HepG2 (cell line): Measurements from ENCODE around the gene NPBWR2. TPM values are rescaled to one million over a fixed set of nuclear protein-coding genes. Genes with fewer than 3 reads are reported as not detected.
A peak's percentile ranks its signal among the peaks of the same experiment; 100 is the strongest.

ENCODE experiments used
- ARNT2 ChIP-seq: sonication (generic); formaldehyde crosslinking; IDR thresholded peaks from 2 replicates; pipeline ENCODE4 v1.8.0; 2022; ENCODE audit warnings: mild to moderate bottlenecking, low read depth, missing genetic modification reagents, moderate library complexity
- ATAD3A ChIP-seq: sonication (generic); formaldehyde crosslinking; IDR thresholded peaks from 2 replicates; pipeline ENCODE4 v1.4.0; 2020; ENCODE audit warnings: missing genetic modification reagents
- ATF7 ChIP-seq, 2 experiments: fragments of 450-650 bp in 1 of 2; sonication (generic) in 1 of 2; formaldehyde crosslinking in 1 of 2; IDR thresholded peaks; 2 replicates each; pipeline versions ENCODE4 v1.4.0 to v1.6.1; 2016 to 2020; ENCODE audit warnings: antibody characterized with exemption in 1 of 2, mild to moderate bottlenecking in 1 of 2, missing genetic modification reagents in 1 of 2
- ESRRA ChIP-seq: sonication (generic); formaldehyde crosslinking; IDR thresholded peaks from 2 replicates; pipeline ENCODE4 v1.5.1; 2020; ENCODE audit warnings: mild to moderate bottlenecking, low read depth, missing genetic modification reagents
- GLI4 ChIP-seq: sonication (generic); formaldehyde crosslinking; IDR thresholded peaks from 2 replicates; pipeline ENCODE4 v1.5.1; 2020; ENCODE audit warnings: missing genetic modification reagents, mild to moderate bottlenecking, moderate library complexity, borderline replicate concordance
- GPN1 ChIP-seq: sonication (generic); formaldehyde crosslinking; IDR thresholded peaks from 2 replicates; pipeline ENCODE4 v1.5.1; 2020; ENCODE audit warnings: missing genetic modification reagents, borderline replicate concordance
- KDM4B ChIP-seq: sonication (generic); formaldehyde crosslinking; IDR thresholded peaks from 2 replicates; pipeline ENCODE4 v1.4.0; 2020; ENCODE audit warnings: missing genetic modification reagents
- NR2F6 ChIP-seq, 2 experiments: IDR thresholded peaks; 2 replicates each; pipeline ENCODE4 v1.6.1; 2016; ENCODE audit warnings: antibody characterized with exemption in 1 of 2, mild to moderate bottlenecking in 1 of 2
- PRMT3 ChIP-seq: sonication (generic); formaldehyde crosslinking; IDR thresholded peaks from 2 replicates; pipeline ENCODE4 v1.8.1; 2022; ENCODE audit warnings: low read depth, mild to moderate bottlenecking, moderate library complexity, missing genetic modification reagents, borderline replicate concordance
- SETDB1 ChIP-seq: sonication (generic); formaldehyde crosslinking; IDR thresholded peaks from 2 replicates; pipeline ENCODE4 v1.5.1; 2020; ENCODE audit warnings: missing genetic modification reagents, mild to moderate bottlenecking, borderline replicate concordance
- ZC3H13 ChIP-seq: sonication (generic); formaldehyde crosslinking; IDR thresholded peaks from 2 replicates; pipeline ENCODE4 v1.8.1; 2023; ENCODE audit warnings: mild to moderate bottlenecking, missing genetic modification reagents, moderate library complexity
- ZFY ChIP-seq: sonication (generic); formaldehyde crosslinking; IDR thresholded peaks from 2 replicates; pipeline ENCODE4 v1.4.0; 2020; ENCODE audit warnings: missing genetic modification reagents
- ZNF124 ChIP-seq: sonication (generic); formaldehyde crosslinking; IDR thresholded peaks from 2 replicates; pipeline ENCODE4 v1.4.0; 2020; ENCODE audit warnings: missing genetic modification reagents
- ZNF160 ChIP-seq: sonication (generic); formaldehyde crosslinking; IDR thresholded peaks from 2 replicates; pipeline ENCODE4 v1.8.0; 2022; ENCODE audit warnings: mild to moderate bottlenecking, inconsistent platforms, missing genetic modification reagents
- ZNF781 ChIP-seq: sonication (generic); formaldehyde crosslinking; IDR thresholded peaks from 2 replicates; pipeline ENCODE4 v1.5.1; 2020; ENCODE audit warnings: borderline replicate concordance, mild to moderate bottlenecking, missing genetic modification reagents; ENCODE audit errors: not compliant biosample characterization
- polyA plus RNA-seq, 8 experiments: library from polyadenylated mRNA; depleted of rRNA in 3 of 8; stranded (reverse) in 7 of 8; unstranded in 1 of 8; fragments of >200 nt; fragmentation: Illumina TruSeq in 4 of 8; extraction: Trizol in 4 of 8; gene quantifications; 2 replicates each; pipeline versions ENCODE4 v1.2.1 to v1.2.3, GENCODE V29; 2011 to 2016; ENCODE audit warnings: low read depth in 4 of 8, missing spikeins in 1 of 8, mixed read lengths in 1 of 8; ENCODE audit not compliant: insufficient read depth in 1 of 8
- total RNA-seq, 5 experiments: library from RNA; depleted of rRNA; stranded (reverse); fragments of >200 nt; fragmentation: Illumina TruSeq; extraction: Trizol; gene quantifications; 2 replicates each; pipeline ENCODE4 v1.2.3, GENCODE V29; 2016; ENCODE audit warnings: low read depth in 1 of 5
- TF ChIP-seq, protein P1 (sequence below): sonication (generic); formaldehyde crosslinking; IDR thresholded peaks from one replicate; pipeline ENCODE4 v1.5.1; 2020; ENCODE audit warnings: mild to moderate bottlenecking, missing genetic modification reagents; ENCODE audit errors: not compliant biosample characterization
- TF ChIP-seq, protein P2 (sequence below): sonication (generic); formaldehyde crosslinking; IDR thresholded peaks from 2 replicates; pipeline ENCODE4 v1.5.0; 2020; ENCODE audit warnings: mild to moderate bottlenecking, missing genetic modification reagents, moderate library complexity
- TF ChIP-seq, protein P3 (sequence below): IDR thresholded peaks from 2 replicates; pipeline ENCODE4 v1.6.1; 2016; ENCODE audit warnings: missing compliant biosample characterization, missing genetic modification reagents, borderline replicate concordance

NPBWR2 gene
- total and polyA plus RNA-seq, 2 of the 13 experiments (the other 11 are each of a cell fraction or from before 2014, with no cell fraction given), result not detected

DNA sequence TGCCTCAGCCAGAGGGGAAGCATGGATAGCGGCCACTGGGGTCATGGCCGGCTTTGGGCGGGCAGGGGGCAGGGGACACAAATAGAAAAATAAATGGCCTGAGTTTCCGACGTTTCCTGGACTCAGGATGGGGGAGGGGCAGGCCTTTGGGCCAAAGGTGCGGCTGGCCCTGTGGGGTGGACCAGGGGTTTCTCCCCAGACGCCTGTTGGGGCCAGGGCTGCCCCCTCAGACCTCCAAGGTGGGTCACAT, 50.8 kb downstream of the NPBWR2 start (continued):
- TF ChIP-seq, protein P1, sequence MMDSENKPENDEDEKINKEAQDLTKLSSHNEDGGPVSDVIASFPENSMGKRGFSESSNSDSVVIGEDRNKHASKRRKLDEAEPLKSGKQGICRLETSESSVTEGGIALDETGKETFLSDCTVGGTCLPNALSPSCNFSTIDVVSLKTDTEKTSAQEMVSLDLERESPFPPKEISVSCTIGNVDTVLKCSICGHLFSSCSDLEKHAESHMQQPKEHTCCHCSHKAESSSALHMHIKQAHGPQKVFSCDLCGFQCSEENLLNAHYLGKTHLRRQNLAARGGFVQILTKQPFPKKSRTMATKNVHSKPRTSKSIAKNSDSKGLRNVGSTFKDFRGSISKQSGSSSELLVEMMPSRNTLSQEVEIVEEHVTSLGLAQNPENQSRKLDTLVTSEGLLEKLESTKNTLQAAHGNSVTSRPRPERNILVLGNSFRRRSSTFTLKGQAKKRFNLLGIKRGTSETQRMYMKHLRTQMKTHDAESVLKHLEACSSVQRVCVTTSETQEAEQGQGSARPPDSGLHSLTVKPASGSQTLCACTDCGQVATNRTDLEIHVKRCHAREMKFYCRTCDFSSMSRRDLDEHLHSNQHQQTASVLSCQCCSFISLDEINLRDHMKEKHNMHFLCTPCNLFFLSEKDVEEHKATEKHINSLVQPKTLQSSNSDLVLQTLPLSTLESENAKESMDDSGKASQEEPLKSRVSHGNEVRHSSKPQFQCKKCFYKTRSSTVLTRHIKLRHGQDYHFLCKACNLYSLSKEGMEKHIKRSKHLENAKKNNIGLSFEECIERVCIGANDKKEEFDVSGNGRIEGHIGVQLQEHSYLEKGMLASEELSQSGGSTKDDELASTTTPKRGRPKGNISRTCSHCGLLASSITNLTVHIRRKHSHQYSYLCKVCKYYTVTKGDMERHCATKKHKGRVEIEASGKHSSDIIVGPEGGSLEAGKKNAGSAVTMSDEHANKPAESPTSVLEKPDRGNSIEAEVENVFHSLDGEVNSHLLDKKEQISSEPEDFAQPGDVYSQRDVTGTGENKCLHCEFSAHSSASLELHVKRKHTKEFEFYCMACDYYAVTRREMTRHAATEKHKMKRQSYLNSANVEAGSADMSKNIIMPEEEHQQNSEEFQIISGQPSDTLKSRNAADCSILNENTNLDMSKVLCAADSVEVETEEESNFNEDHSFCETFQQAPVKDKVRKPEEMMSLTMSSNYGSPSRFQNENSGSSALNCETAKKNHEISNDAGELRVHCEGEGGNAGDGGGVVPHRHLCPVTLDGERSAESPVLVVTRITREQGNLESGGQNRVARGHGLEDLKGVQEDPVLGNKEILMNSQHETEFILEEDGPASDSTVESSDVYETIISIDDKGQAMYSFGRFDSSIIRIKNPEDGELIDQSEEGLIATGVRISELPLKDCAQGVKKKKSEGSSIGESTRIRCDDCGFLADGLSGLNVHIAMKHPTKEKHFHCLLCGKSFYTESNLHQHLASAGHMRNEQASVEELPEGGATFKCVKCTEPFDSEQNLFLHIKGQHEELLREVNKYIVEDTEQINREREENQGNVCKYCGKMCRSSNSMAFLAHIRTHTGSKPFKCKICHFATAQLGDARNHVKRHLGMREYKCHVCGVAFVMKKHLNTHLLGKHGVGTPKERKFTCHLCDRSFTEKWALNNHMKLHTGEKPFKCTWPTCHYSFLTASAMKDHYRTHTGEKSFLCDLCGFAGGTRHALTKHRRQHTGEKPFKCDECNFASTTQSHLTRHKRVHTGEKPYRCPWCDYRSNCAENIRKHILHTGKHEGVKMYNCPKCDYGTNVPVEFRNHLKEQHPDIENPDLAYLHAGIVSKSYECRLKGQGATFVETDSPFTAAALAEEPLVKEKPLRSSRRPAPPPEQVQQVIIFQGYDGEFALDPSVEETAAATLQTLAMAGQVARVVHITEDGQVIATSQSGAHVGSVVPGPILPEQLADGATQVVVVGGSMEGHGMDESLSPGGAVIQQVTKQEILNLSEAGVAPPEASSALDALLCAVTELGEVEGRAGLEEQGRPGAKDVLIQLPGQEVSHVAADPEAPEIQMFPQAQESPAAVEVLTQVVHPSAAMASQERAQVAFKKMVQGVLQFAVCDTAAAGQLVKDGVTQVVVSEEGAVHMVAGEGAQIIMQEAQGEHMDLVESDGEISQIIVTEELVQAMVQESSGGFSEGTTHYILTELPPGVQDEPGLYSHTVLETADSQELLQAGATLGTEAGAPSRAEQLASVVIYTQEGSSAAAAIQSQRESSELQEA, result no peak
- TF ChIP-seq SETDB1 (CRISPR knock-in tag) (no peak), KDM4B (no peak; the same call in 1 of the 2 replicates), ESRRA (CRISPR knock-in tag) (no peak), ZC3H13 (no peak), ZNF781 (CRISPR knock-in tag) (no peak), NR2F6 (IDR thresholded peaks at IDR 0.05) (peak; percentile 84), NR2F6 (CRISPR knock-in tag; IDR thresholded peaks at IDR 0.05) (peak; percentile 93), ATF7 (IDR thresholded peaks at IDR 0.05) (no peak), ATF7 (CRISPR knock-in tag; IDR thresholded peaks at IDR 0.05) (no peak), ARNT2 (no peak; the same call in none of the 2 replicates), ZFY (CRISPR knock-in tag) (no peak), GPN1 (CRISPR knock-in tag) (no peak), ZNF124 (CRISPR knock-in tag) (no peak; the same call in 1 of the 2 replicates), PRMT3 (CRISPR knock-in tag) (no peak), ATAD3A (CRISPR knock-in tag) (no peak), ZNF160 (CRISPR knock-in tag) (no peak), GLI4 (CRISPR knock-in tag) (no peak)
- TF ChIP-seq, protein P2, sequence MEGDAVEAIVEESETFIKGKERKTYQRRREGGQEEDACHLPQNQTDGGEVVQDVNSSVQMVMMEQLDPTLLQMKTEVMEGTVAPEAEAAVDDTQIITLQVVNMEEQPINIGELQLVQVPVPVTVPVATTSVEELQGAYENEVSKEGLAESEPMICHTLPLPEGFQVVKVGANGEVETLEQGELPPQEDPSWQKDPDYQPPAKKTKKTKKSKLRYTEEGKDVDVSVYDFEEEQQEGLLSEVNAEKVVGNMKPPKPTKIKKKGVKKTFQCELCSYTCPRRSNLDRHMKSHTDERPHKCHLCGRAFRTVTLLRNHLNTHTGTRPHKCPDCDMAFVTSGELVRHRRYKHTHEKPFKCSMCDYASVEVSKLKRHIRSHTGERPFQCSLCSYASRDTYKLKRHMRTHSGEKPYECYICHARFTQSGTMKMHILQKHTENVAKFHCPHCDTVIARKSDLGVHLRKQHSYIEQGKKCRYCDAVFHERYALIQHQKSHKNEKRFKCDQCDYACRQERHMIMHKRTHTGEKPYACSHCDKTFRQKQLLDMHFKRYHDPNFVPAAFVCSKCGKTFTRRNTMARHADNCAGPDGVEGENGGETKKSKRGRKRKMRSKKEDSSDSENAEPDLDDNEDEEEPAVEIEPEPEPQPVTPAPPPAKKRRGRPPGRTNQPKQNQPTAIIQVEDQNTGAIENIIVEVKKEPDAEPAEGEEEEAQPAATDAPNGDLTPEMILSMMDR, result peak; percentile 15; the same call in 1 of the 2 replicates
- TF ChIP-seq, protein P3, sequence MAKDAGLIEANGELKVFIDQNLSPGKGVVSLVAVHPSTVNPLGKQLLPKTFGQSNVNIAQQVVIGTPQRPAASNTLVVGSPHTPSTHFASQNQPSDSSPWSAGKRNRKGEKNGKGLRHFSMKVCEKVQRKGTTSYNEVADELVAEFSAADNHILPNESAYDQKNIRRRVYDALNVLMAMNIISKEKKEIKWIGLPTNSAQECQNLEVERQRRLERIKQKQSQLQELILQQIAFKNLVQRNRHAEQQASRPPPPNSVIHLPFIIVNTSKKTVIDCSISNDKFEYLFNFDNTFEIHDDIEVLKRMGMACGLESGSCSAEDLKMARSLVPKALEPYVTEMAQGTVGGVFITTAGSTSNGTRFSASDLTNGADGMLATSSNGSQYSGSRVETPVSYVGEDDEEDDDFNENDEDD, result no peak
